Endothelial cell of umbilical vein (primary cell): ENCODE measurements around the gene RNGTT. TPM values are rescaled to one million over a fixed set of nuclear protein-coding genes. Genes with fewer than 3 reads are reported as not detected.

ENCODE experiments used
- BruUV-seq: library from RNA; stranded (reverse); fragments of 400-500 nt; replicated peaks from 2 replicates; lab custom pipeline; 2021; lab: Mats Ljungman, UMichigan
- CTCF ChIA-PET: fragments of 300-600, 350-600 bp; sonication (Branson Sonifier 250); formaldehyde crosslinking; loops from one replicate; lab custom pipeline; 2021; ENCODE audit warnings: antibody characterized with exemption, inconsistent platforms; lab: Charles Lee
- POLR2A ChIA-PET: fragments of 300-600, 350-600 bp; sonication (Branson Sonifier 250); formaldehyde crosslinking; loops from one replicate; lab custom pipeline; 2021; ENCODE audit warnings: antibody characterized with exemption, inconsistent platforms; lab: Charles Lee
- DNase-seq: peaks from one replicate; pipeline ENCODE4 v3.0.0-alpha.2; 2011; ENCODE audit warnings: low read depth, low spot score
- FAIRE-seq: peaks from 2 replicates; lab custom pipeline; 2011; peaks lifted over from hg19 to GRCh38; lab: Jason Lieb, UNC
- H2AFZ ChIP-seq: 2 replicates; pipeline ENCODE4 v1.6.0; 2012; ENCODE audit warnings: low read depth, low read length, control low read depth, inconsistent platforms
- H3K27ac ChIP-seq: 2 replicates; pipeline ENCODE4 v1.5.1; 2011; ENCODE audit warnings: low read depth, mild to moderate bottlenecking, control low read depth, low read length, moderate library complexity; ENCODE audit not compliant: insufficient read depth
- H3K27me3 ChIP-seq, 2 experiments: 2 replicates each; pipeline versions ENCODE4 v1.6.0 to v1.6.1; 2011; ENCODE audit warnings: low read length in 2 of 2, mixed read lengths in 1 of 2; ENCODE audit not compliant: control insufficient read depth in 2 of 2, insufficient read depth in 2 of 2
- H3K36me3 ChIP-seq, 2 experiments: 2 replicates in 1 of 2; 3 replicates in 1 of 2; pipeline ENCODE4 v1.5.1; 2011; ENCODE audit warnings: low read length in 2 of 2, mild to moderate bottlenecking in 1 of 2, moderate library complexity in 1 of 2; ENCODE audit not compliant: control insufficient read depth in 2 of 2, insufficient read depth in 2 of 2; ENCODE audit errors: extremely low read depth in 1 of 2
- H3K4me1 ChIP-seq: 3 replicates; pipeline ENCODE4 v1.5.1; 2011; ENCODE audit warnings: mild to moderate bottlenecking, low read length; ENCODE audit not compliant: control insufficient read depth, insufficient read depth; ENCODE audit errors: extremely low read depth
- H3K4me2 ChIP-seq: 2 replicates; pipeline ENCODE4 v1.6.1; 2011; ENCODE audit warnings: low read length, control low read depth, mixed read lengths; ENCODE audit not compliant: insufficient read depth
- H3K4me3 ChIP-seq, 3 experiments: fragments of 200-600 bp in 1 of 3; sonication (generic), shearing (Covaris generic) in 1 of 3; replicated peaks in 1 of 3; 2 replicates each; pipeline ENCODE4 v1.5.1; 2011 to 2016; ENCODE audit warnings: control low read depth in 3 of 3, low read length in 3 of 3, mild to moderate bottlenecking in 2 of 3, inconsistent platforms in 1 of 3, low read depth in 1 of 3, moderate library complexity in 1 of 3; ENCODE audit not compliant: insufficient read depth in 1 of 3
- H3K79me2 ChIP-seq: 2 replicates; pipeline ENCODE4 v1.6.0; 2012; ENCODE audit warnings: low read length, inconsistent platforms; ENCODE audit not compliant: control insufficient read depth, insufficient read depth
- H3K9ac ChIP-seq: replicated peaks from 2 replicates; pipeline ENCODE3; 2011; ENCODE audit warnings: low read length, control low read depth; ENCODE audit not compliant: insufficient read depth; ENCODE audit errors: extremely low read depth
- H3K9me1 ChIP-seq: replicated peaks from 3 replicates; pipeline ENCODE4 v1.6.0; 2011; ENCODE audit warnings: mild to moderate bottlenecking, low read length; ENCODE audit not compliant: control insufficient read depth, insufficient read depth; ENCODE audit errors: extremely low read depth
- H3K9me3 ChIP-seq: replicated peaks from 2 replicates; pipeline ENCODE4 v1.5.1; 2012; ENCODE audit warnings: low read length, inconsistent platforms; ENCODE audit not compliant: control insufficient read depth, insufficient read depth
- H4K20me1 ChIP-seq: replicated peaks from 2 replicates; pipeline ENCODE3; 2011; ENCODE audit warnings: mild to moderate bottlenecking, low read length; ENCODE audit not compliant: control insufficient read depth, insufficient read depth; ENCODE audit errors: extremely low read depth
- CTCF ChIP-seq, 2 donors: IDR thresholded peaks; 1 replicate in 1 of 2; 2 replicates in 1 of 2; pipeline ENCODE4 v1.5.1; 2011; ENCODE audit warnings: low read length in 2 of 2, mild to moderate bottlenecking in 2 of 2, moderate library complexity in 2 of 2, control low read depth in 1 of 2, inconsistent platforms in 1 of 2, low read depth in 1 of 2; ENCODE audit not compliant: insufficient read depth in 1 of 2; ENCODE audit errors: extremely low read depth in 1 of 2
- EZH2 ChIP-seq: IDR thresholded peaks from 2 replicates; pipeline ENCODE4 v1.6.1; 2012; ENCODE audit warnings: borderline replicate concordance, low read depth, mild to moderate bottlenecking, moderate library complexity, low read length, inconsistent platforms; ENCODE audit not compliant: severe bottlenecking
- FOS ChIP-seq: IDR thresholded peaks from 2 replicates; pipeline ENCODE4 v1.6.1; 2011; ENCODE audit warnings: mild to moderate bottlenecking, low read length, moderate library complexity, borderline replicate concordance; ENCODE audit not compliant: insufficient read depth
- GATA2 ChIP-seq: IDR thresholded peaks from 2 replicates; pipeline ENCODE4 v1.7.0; 2011; ENCODE audit warnings: low read depth, mild to moderate bottlenecking, moderate library complexity, mixed read lengths, low read length; ENCODE audit not compliant: insufficient read length, insufficient read depth
- JUN ChIP-seq: IDR thresholded peaks from 2 replicates; pipeline ENCODE4 v1.6.1; 2011; ENCODE audit warnings: borderline replicate concordance, low read depth; ENCODE audit not compliant: insufficient read length, insufficient read depth
- MAX ChIP-seq: IDR thresholded peaks from 2 replicates; pipeline ENCODE4 v1.6.1; 2011; ENCODE audit not compliant: insufficient read depth, insufficient read length
- MYC ChIP-seq: IDR thresholded peaks from one replicate; pipeline ENCODE4 v1.6.1; 2011; ENCODE audit warnings: mild to moderate bottlenecking, low read depth, low read length
- POLR2A ChIP-seq: IDR thresholded peaks from 2 replicates; pipeline ENCODE4 v1.6.1; 2012; ENCODE audit warnings: low read depth, mild to moderate bottlenecking, control low read depth, low read length
- POLR2AphosphoS5 ChIP-seq: IDR thresholded peaks from 2 replicates; pipeline ENCODE4 v1.6.1; 2012; ENCODE audit warnings: low read depth, mild to moderate bottlenecking, control low read depth, low read length, moderate library complexity; ENCODE audit not compliant: insufficient read depth
- dilution Hi-C: fragments of 300-500 bp; cut with MboI; formaldehyde crosslinking; loops from one replicate; pipeline ENCODE4 v1.15.0; 2019; ENCODE audit warnings: low sequenced_read_pairs; ENCODE audit not compliant: extremely low pct_ligation_motif_present
- intact Hi-C: fragments of 100-400 bp; cut with micrococcal nuclease; formaldehyde crosslinking; loops from one replicate; pipeline ENCODE4 v1.10.0; 2022
- polyA plus RNA-seq, 4 experiments: library from polyadenylated mRNA; depleted of rRNA in 3 of 4; stranded (reverse) in 3 of 4; unstranded in 1 of 4; fragments of >200 nt; gene quantifications; 2 replicates each; pipeline versions ENCODE4 v1.2.1 to v1.2.3, GENCODE V29; 2011 to 2012; ENCODE audit warnings: missing spikeins in 1 of 4
- total RNA-seq: library from RNA; stranded (reverse); gene quantifications from 2 replicates; pipeline ENCODE4 v1.2.3, GENCODE V29; 2021

The RNGTT gene
- total and polyA plus RNA-seq, 2 donors (not counting 3 experiments of a cell fraction or from before 2014, with no cell fraction given) = 2.1 to 13.1 TPM

GRCh38 chr6:88877893-88878292 is 85.5 kb downstream of the RNGTT start:
- CTCF ChIA-PET = no interaction called here
- BruUV-seq = no TSS peak
- Histone ChIP-seq H3K9me3 (no peaks in the 10 kb centered on the region), H3K9ac (no peak overlapping the region), H3K4me2 (no peak overlapping the region), H3K27me3 (no peaks in the 10 kb centered on the region), H3K9me1 (no peaks in the 10 kb centered on the region), H4K20me1 (no peaks in the 10 kb centered on the region), H2AFZ (no peak overlapping the region), H3K4me1 (no peaks in the 10 kb centered on the region), H3K79me2 (no peaks in the 10 kb centered on the region), H3K36me3 (no peaks in the 10 kb centered on the region), H3K27ac (no peak overlapping the region), H3K4me3 (no peak overlapping the region)
- DNase-seq (no peak), FAIRE-seq (no peak)
- TF ChIP-seq MYC = no peak
- TF ChIP-seq FOS = no peak
- TF ChIP-seq POLR2A = no peak
- TF ChIP-seq CTCF (IDR thresholded peaks at IDR 0.05; ENCODE audit: extremely low read depth in 1 of 2, insufficient read depth in 1 of 2, low read depth in 1 of 2, low read length in 2 of 2) = no peak
- no peak for TF ChIP-seq GATA2
- no peak for TF ChIP-seq POLR2AphosphoS5
- TF ChIP-seq EZH2 = no peak
- no peak for TF ChIP-seq MAX
- TF ChIP-seq JUN = no peak
- dilution Hi-C loops = no loop called here
- intact Hi-C loops = loop anchor here (10.0 kb wide), 2 partner anchors 713 to 1173 kb away; partner anchors contain the start of genes AKIRIN2 and CNR1
- POLR2A ChIA-PET = no interaction called here
